ENCODE measurements around the gene MYL4. TPM values are rescaled to one million over a fixed set of nuclear protein-coding genes. Genes with fewer than 3 reads are reported as not detected.

MYL4 gene
- total and polyA plus RNA-seq, 2 of the 8 experiments (the other 6 are each of a cell fraction or from before 2014, with no cell fraction given): 0.12 TPM; not detected in 1

DNA sequence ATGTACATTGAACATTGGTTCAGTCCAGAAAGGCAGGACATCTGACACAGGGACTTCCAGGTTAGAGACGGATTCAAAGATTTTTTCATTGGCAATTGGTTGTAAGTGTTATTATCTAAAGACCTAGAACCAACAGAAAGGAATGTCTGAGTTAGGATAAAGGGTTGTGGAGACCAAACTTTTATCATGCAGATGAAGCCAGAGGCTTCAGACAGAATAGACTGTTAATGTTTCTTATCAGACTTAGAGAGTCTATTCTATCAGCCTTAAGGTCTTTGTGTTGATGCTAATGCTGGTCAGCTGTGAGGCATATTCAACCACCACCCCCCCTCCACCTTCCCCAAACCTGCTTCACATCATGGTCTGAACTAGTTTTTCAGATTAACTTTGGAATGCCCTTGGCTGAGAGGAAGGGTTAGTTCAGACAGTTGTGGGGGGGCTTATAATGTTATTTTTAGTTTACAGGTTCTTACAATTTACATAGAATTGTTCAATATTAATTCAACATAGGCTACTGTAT is 42.3 kb downstream of the MYL4 start (continued):
- TF ChIP-seq, protein P1, sequence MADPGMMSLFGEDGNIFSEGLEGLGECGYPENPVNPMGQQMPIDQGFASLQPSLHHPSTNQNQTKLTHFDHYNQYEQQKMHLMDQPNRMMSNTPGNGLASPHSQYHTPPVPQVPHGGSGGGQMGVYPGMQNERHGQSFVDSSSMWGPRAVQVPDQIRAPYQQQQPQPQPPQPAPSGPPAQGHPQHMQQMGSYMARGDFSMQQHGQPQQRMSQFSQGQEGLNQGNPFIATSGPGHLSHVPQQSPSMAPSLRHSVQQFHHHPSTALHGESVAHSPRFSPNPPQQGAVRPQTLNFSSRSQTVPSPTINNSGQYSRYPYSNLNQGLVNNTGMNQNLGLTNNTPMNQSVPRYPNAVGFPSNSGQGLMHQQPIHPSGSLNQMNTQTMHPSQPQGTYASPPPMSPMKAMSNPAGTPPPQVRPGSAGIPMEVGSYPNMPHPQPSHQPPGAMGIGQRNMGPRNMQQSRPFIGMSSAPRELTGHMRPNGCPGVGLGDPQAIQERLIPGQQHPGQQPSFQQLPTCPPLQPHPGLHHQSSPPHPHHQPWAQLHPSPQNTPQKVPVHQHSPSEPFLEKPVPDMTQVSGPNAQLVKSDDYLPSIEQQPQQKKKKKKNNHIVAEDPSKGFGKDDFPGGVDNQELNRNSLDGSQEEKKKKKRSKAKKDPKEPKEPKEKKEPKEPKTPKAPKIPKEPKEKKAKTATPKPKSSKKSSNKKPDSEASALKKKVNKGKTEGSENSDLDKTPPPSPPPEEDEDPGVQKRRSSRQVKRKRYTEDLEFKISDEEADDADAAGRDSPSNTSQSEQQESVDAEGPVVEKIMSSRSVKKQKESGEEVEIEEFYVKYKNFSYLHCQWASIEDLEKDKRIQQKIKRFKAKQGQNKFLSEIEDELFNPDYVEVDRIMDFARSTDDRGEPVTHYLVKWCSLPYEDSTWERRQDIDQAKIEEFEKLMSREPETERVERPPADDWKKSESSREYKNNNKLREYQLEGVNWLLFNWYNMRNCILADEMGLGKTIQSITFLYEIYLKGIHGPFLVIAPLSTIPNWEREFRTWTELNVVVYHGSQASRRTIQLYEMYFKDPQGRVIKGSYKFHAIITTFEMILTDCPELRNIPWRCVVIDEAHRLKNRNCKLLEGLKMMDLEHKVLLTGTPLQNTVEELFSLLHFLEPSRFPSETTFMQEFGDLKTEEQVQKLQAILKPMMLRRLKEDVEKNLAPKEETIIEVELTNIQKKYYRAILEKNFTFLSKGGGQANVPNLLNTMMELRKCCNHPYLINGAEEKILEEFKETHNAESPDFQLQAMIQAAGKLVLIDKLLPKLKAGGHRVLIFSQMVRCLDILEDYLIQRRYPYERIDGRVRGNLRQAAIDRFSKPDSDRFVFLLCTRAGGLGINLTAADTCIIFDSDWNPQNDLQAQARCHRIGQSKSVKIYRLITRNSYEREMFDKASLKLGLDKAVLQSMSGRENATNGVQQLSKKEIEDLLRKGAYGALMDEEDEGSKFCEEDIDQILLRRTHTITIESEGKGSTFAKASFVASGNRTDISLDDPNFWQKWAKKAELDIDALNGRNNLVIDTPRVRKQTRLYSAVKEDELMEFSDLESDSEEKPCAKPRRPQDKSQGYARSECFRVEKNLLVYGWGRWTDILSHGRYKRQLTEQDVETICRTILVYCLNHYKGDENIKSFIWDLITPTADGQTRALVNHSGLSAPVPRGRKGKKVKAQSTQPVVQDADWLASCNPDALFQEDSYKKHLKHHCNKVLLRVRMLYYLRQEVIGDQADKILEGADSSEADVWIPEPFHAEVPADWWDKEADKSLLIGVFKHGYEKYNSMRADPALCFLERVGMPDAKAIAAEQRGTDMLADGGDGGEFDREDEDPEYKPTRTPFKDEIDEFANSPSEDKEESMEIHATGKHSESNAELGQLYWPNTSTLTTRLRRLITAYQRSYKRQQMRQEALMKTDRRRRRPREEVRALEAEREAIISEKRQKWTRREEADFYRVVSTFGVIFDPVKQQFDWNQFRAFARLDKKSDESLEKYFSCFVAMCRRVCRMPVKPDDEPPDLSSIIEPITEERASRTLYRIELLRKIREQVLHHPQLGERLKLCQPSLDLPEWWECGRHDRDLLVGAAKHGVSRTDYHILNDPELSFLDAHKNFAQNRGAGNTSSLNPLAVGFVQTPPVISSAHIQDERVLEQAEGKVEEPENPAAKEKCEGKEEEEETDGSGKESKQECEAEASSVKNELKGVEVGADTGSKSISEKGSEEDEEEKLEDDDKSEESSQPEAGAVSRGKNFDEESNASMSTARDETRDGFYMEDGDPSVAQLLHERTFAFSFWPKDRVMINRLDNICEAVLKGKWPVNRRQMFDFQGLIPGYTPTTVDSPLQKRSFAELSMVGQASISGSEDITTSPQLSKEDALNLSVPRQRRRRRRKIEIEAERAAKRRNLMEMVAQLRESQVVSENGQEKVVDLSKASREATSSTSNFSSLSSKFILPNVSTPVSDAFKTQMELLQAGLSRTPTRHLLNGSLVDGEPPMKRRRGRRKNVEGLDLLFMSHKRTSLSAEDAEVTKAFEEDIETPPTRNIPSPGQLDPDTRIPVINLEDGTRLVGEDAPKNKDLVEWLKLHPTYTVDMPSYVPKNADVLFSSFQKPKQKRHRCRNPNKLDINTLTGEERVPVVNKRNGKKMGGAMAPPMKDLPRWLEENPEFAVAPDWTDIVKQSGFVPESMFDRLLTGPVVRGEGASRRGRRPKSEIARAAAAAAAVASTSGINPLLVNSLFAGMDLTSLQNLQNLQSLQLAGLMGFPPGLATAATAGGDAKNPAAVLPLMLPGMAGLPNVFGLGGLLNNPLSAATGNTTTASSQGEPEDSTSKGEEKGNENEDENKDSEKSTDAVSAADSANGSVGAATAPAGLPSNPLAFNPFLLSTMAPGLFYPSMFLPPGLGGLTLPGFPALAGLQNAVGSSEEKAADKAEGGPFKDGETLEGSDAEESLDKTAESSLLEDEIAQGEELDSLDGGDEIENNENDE (IDR thresholded peaks at IDR 0.05; ENCODE audit: insufficient replicate concordance, low read length): no peak
- TF ChIP-seq EP300 (IDR thresholded peaks at IDR 0.05; ENCODE audit: borderline replicate concordance in 1 of 2, low read depth in 2 of 2, low read length in 2 of 2): no peak
